Common myeloid progenitor, CD34-positive (primary cell): ENCODE data around the gene HOXB4.

Experiments used
- CTCF ChIA-PET: fragments of 350-600 bp; sonication (Branson Sonifier 250); formaldehyde crosslinking; loops from one replicate; lab custom pipeline; 2021; ENCODE audit warnings: antibody characterized with exemption; lab: Charles Lee
- POLR2A ChIA-PET: fragments of 350-600 bp; sonication (Branson Sonifier 250); formaldehyde crosslinking; loops from one replicate; lab custom pipeline; 2021; ENCODE audit warnings: antibody characterized with exemption; lab: Charles Lee
- DNase-seq, 3 donors: peaks; one replicate each; pipeline versions ENCODE4 v3.0.0 to v3.0.0-alpha.2; 2013
- H3K27ac ChIP-seq, 2 experiments: 1 replicate in 1 of 2; 2 replicates in 1 of 2; pipeline ENCODE4 v1.7.0; 2013; ENCODE audit warnings: inconsistent platforms in 2 of 2, low read length in 2 of 2, mild to moderate bottlenecking in 2 of 2, low read depth in 1 of 2, moderate library complexity in 1 of 2; ENCODE audit not compliant: severe bottlenecking in 2 of 2, insufficient read depth in 1 of 2, poor library complexity in 1 of 2
- H3K27me3 ChIP-seq, 5 experiments: replicated peaks in 2 of 5; 1 replicate in 3 of 5; 2 replicates in 2 of 5; pipeline versions ENCODE4 v1.6.1 to v1.7.0; 2013; ENCODE audit warnings: low read length in 4 of 5, mild to moderate bottlenecking in 2 of 5, moderate library complexity in 2 of 5, inconsistent platforms in 1 of 5; ENCODE audit not compliant: insufficient read depth in 5 of 5, control insufficient read depth in 4 of 5
- H3K36me3 ChIP-seq, 4 experiments: 1 replicate in 2 of 4; 2 replicates in 2 of 4; pipeline versions ENCODE4 v1.6.1 to v1.7.0; 2013; ENCODE audit warnings: low read length in 3 of 4, control low read depth in 1 of 4, mild to moderate bottlenecking in 1 of 4; ENCODE audit not compliant: control insufficient read depth in 4 of 4, insufficient read depth in 4 of 4
- H3K4me1 ChIP-seq, 4 experiments: 1 replicate in 3 of 4; 2 replicates in 1 of 4; pipeline versions ENCODE4 v1.6.1 to v1.7.1; 2013; ENCODE audit warnings: low read length in 3 of 4, mild to moderate bottlenecking in 3 of 4, control low read depth in 1 of 4, inconsistent platforms in 1 of 4, moderate library complexity in 1 of 4; ENCODE audit not compliant: control insufficient read depth in 4 of 4, insufficient read depth in 4 of 4; ENCODE audit errors: control extremely low read depth in 1 of 4
- H3K4me3 ChIP-seq, 7 experiments: 1 replicate in 4 of 7; 2 replicates in 3 of 7; pipeline versions ENCODE4 v1.5.1 to v1.7.0; 2013; ENCODE audit warnings: mild to moderate bottlenecking in 7 of 7, low read length in 6 of 7, moderate library complexity in 6 of 7, inconsistent platforms in 2 of 7, low read depth in 2 of 7, control low read depth in 1 of 7; ENCODE audit not compliant: insufficient read depth in 4 of 7, control insufficient read depth in 1 of 7; ENCODE audit errors: extremely low read depth in 1 of 7
- H3K9me3 ChIP-seq, 5 experiments: 1 replicate in 4 of 5; 2 replicates in 1 of 5; pipeline versions ENCODE4 v1.6.1 to v1.7.1; 2013; ENCODE audit warnings: low read length in 4 of 5, mild to moderate bottlenecking in 2 of 5, inconsistent platforms in 1 of 5, low read depth in 1 of 5, moderate library complexity in 1 of 5; ENCODE audit not compliant: control insufficient read depth in 4 of 5, insufficient read depth in 2 of 5; ENCODE audit errors: control extremely low read depth in 1 of 5
- WGBS: methylation state at CpG from one replicate; pipeline ENCODE4 v1.1.5; 2013; ENCODE audit not compliant: insufficient coverage; 5-methylcytosine and 5-hydroxymethylcytosine counted together

Gene HOXB4

DNA sequence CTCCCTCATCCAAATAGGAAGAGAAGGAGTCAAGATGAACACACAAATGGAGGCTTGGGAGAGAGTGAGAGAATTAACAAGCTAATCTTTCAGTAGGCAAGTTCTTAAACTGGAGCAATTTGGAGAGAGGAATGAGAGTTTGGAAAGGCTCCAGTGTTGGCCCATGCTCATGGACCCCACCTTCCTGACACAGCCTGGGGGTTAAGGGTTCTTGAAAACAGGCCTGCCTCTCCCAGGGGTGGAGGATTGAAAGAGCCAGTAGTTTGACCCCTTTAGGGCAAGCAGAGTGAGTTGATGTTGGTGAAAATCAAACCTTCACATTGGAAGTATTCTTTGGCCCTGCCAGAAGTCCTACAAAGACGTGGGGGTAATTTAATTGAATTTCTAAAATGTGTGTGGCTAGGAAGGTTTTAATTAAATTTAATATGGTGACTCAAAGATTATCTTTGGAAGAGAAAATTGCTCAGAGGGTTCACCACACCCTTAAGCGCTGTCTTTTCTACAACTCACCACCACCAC lies 6.1 kb upstream of the HOXB4 start:
- H3K27ac ChIP-seq, result no peak overlapping the region
- no peak overlapping the region for H3K4me3 ChIP-seq
- H3K27me3 ChIP-seq, result peaks cover 0 to 4% (median 0%) of the 10 kb centered on the region in 5 experiments
- WGBS, result 100% methylated on average over 1 of the region's 2 CpGs
- CTCF ChIA-PET, result interaction anchor here (1.0 to 2.7 kb wide), 5 partner anchors 29 to 232 kb away, joined by 3 to 14 read pairs (median 6); no protein-coding TSS in a partner anchor
- no peaks in the 10 kb centered on the region for H3K9me3 ChIP-seq
- peaks cover 13 to 95% (median 79%) of the 10 kb centered on the region in 4 experiments for H3K4me1 ChIP-seq
- no peaks in the 10 kb centered on the region for H3K36me3 ChIP-seq
- no peak for DNase-seq
- POLR2A ChIA-PET, result interaction anchor here (0.6 to 0.8 kb wide), 2 partner anchors 8 to 495 kb away, joined by 3 read pairs; no protein-coding TSS in a partner anchor

DNA sequence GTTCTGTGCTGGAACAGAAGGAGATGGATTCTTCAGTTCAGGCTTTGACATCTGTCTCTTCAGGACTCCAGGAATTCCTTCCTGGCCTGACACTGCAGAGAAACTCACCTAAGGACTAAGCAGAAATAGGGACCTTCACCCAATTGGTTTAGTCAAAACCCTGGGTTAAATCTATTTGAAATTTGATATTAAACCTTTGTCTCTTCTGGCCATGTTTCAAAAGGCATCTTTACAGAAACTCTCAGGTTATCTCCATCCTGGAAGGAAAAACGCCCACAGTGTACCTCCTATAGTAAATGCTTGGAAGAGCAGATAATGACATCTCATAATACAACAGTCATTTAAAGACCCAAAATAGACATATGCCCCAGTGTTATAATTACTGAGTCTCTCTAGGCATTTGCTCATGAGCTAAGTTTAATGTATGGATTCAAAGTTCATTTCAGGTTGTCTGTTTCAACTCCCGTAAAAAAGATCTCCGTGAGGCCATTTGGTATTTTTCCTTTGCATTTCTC lies 5.6 kb upstream of the HOXB4 start:
- no peaks in the 10 kb centered on the region for H3K36me3 ChIP-seq
- no peaks in the 10 kb centered on the region for H3K9me3 ChIP-seq
- DNase-seq, result no peak
- ChIA-PET POLR2A (interaction anchor here (0.6 to 0.8 kb wide), 2 partner anchors 8 to 494 kb away, joined by 3 read pairs; no protein-coding TSS in a partner anchor), CTCF (interaction anchor here (1.0 to 2.7 kb wide), 13 partner anchors 18 to 429 kb away, joined by 3 to 14 read pairs (median 4); no protein-coding TSS in a partner anchor)
- peaks cover 0 to under 1% (median 0%) of the 10 kb centered on the region in 5 experiments for H3K27me3 ChIP-seq
- no peak overlapping the region for H3K27ac ChIP-seq
- peak overlapping the region in 1 of 7 experiments; percentile 86 for H3K4me3 ChIP-seq
- no CpG with 5 or more reads among the region's 3 CpGs for WGBS
- peaks cover 13 to 96% (median 80%) of the 10 kb centered on the region in 4 experiments for H3K4me1 ChIP-seq

DNA sequence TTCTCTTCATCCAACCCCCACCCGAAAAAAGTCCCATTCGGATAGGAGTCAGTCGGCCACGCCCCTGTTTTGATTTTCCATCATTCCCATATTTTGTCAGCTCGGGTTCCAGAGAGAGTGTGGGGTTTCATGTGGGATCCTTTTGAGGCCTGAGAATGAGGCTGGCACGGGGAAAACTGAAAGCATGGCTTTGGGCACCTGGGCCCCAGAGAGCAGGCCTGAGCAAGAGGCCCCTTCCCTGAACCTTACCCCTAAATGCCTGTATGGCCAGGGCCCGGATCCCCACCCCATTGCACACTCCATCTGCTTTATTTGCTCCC lies 4.6 kb upstream of the HOXB4 start:
- Histone ChIP-seq H3K27me3 (no peaks in the 10 kb centered on the region), H3K36me3 (no peaks in the 10 kb centered on the region), H3K27ac (peak overlapping the region; percentile 40 to 91), H3K9me3 (no peaks in the 10 kb centered on the region), H3K4me1 (peaks cover 8 to 86% (median 72%) of the 10 kb centered on the region in 4 experiments), H3K4me3 (peak overlapping the region in 4 of 7 experiments; percentile 64 to 86 (median 78))
- no CpG with 5 or more reads among the region's 7 CpGs for WGBS
- CTCF ChIA-PET, result interaction anchor here (0.8 to 2.7 kb wide), 15 partner anchors 19 to 428 kb away, joined by 3 to 14 read pairs (median 4); no protein-coding TSS in a partner anchor
- POLR2A ChIA-PET, result interaction anchor here (0.9 kb wide), 1 partner anchor 36 kb away, joined by 3 read pairs; no protein-coding TSS in a partner anchor
- no peak for DNase-seq

DNA sequence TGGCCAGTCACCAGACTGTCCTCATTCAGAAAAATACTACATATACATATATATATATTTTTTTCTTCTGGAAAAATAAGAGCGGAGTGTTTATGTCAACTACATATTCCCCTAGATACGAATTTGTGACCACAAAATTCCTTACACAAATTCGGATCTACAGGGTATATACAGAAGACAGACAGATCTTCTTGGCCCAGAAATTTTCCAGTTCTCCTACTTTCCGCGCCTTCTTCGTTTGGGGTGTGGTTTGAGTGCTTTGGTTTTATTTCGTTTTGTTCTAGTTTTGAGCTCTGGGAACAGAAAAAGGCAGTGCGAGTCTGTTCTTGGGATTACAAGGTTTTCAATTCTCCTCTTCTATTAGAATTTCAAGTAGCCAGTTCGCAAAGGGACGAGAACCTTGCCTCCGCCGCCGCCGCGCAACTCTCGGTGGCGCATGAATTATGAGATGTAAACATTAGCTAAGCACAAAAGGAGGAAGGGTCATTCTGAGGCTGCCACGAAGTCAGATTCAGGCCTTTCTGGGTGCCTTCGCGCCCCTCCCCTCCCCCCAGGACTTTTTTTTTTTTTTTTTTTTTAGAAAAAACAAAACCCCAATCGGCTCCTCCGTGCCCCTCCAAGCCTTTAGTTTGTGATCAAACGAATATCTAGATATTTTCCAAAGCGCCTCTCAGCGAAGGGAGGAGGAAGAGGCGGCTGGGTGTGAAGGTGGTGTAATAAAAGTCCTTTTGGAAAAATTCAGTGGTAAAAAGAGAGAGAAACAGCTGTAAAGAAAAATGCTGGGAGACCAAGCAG lies 1.8 kb upstream of the HOXB4 start:
- peak overlapping the region in 1 of 2 experiments; percentile 91 for H3K27ac ChIP-seq
- peak overlapping the region in 5 of 7 experiments; percentile 40 to 86 (median 72) for H3K4me3 ChIP-seq
- peaks cover 0 to 7% (median 2%) of the 10 kb centered on the region in 4 experiments for H3K36me3 ChIP-seq
- ChIA-PET CTCF (interaction anchor here (0.8 to 2.5 kb wide), 5 partner anchors 12 to 93 kb away, joined by 3 to 15 read pairs (median 3); no protein-coding TSS in a partner anchor), POLR2A (interaction anchor here (0.7 to 1.1 kb wide), 4 partner anchors 10 to 432 kb away, joined by 3 read pairs; no protein-coding TSS in a partner anchor)
- H3K4me1 ChIP-seq, result peaks cover 7 to 88% (median 72%) of the 10 kb centered on the region in 4 experiments
- no peaks in the 10 kb centered on the region for H3K27me3 ChIP-seq
- DNase-seq, result peak in 1 of 3 donors; percentile 62
- WGBS, result 3% methylated on average over 17 of the region's 26 CpGs
- H3K9me3 ChIP-seq, result no peaks in the 10 kb centered on the region

DNA sequence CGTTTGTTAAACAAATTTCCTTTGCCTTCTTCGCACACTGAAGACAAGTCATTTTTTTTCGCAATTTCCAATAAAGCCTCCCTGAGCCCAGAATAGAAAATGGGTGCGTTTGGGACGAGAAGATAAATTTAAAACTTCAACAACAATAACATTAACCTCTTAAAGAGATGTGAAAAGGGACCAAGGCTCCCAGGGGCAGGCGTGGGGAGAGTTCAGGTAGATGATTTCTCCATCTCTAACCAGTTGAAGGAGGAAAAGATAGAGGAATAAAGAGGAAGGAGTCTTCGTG lies 1.3 kb upstream of the HOXB4 start:
- no CpG with 5 or more reads among the region's 7 CpGs for WGBS
- CTCF ChIA-PET, result interaction anchor here (0.8 to 2.5 kb wide), 5 partner anchors 11 to 40 kb away, joined by 3 to 15 read pairs (median 4); no protein-coding TSS in a partner anchor
- H3K4me3 ChIP-seq, result peak overlapping the region in 6 of 7 experiments; percentile 10 to 86 (median 79)
- no peak for DNase-seq
- POLR2A ChIA-PET, result no interaction called here
- H3K4me1 ChIP-seq, result peaks cover 7 to 88% (median 71%) of the 10 kb centered on the region in 4 experiments
- peak overlapping the region; percentile 35 to 91 for H3K27ac ChIP-seq
- no peaks in the 10 kb centered on the region for H3K27me3 ChIP-seq
- no peaks in the 10 kb centered on the region for H3K9me3 ChIP-seq
- H3K36me3 ChIP-seq, result peaks cover 0 to 7% (median 3%) of the 10 kb centered on the region in 4 experiments

DNA sequence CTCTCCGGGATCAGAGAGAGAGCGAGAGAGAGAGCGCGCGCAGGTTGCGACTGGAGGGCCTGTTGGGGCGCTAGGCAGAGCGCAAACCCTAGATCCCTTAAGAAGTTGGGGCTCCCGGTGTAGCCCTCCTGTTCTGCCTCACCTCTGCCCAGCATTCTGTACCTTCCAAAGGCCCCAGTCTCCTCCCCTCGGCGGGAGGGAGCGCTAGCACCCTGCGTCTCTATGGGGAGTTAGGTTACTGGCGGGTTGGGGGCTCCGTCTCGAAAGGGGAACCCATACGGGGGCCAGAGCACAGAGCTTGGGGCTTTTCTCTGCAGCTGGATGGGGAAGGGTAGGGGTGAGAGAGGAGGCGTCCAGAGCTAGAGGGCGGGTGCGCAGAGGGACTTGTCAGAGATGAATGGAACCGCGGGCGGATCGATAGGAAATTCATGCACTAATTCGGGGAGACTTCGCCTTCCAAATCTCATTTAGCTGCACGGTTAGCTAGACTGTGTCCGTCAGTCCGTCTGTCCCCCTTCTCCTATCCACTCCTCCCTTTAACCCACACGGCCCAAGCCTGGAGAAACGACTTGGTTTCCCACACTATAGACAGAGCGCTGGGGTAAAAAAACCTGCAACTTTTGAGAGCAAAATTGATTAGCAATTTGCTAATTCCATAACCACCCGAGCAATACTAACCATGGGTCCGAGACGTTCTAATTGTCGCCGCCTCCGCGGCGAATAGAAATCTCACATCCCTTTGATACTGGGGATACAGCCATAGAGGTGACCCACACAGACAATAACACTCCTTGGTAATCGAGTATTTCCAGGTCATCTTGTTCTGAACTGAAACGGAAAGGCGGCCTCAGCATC lies 693 bp upstream of the HOXB4 start:
- Histone ChIP-seq H3K9me3 (no peaks in the 10 kb centered on the region), H3K4me1 (peaks cover 7 to 88% (median 72%) of the 10 kb centered on the region in 4 experiments), H3K27me3 (no peaks in the 10 kb centered on the region), H3K36me3 (peaks cover 0 to 7% (median 3%) of the 10 kb centered on the region in 4 experiments), H3K4me3 (peak overlapping the region; percentile 10 to 86 (median 75)), H3K27ac (peak overlapping the region; percentile 54 to 91)
- ChIA-PET POLR2A (no interaction called here), CTCF (interaction anchor here (1.3 to 2.5 kb wide), 4 partner anchors 11 to 39 kb away, joined by 3 to 15 read pairs (median 5); no protein-coding TSS in a partner anchor)
- 4% methylated on average over 36 of the region's 43 CpGs for WGBS
- DNase-seq, result peak in 2 of 3 donors; percentile 71 to 84
